HepG2 (cell line): ENCODE data around the gene KIF22. TPM values are rescaled to one million over a fixed set of nuclear protein-coding genes. Genes with fewer than 3 reads are reported as not detected.
"Not testable (repeated sequence)": the region's sequence is repeated elsewhere in the genome, so short reads cannot be mapped to it uniquely, and the experiment has no call there.

Experiments used
- ATAC-seq: fragments of 200-7000 bp; cut with Tn5 transposase; 3 replicates; pipeline ENCODE4 v1.9.1; 2020; ENCODE audit warnings: mild to moderate bottlenecking, moderate library complexity
- BruUV-seq: library from RNA; stranded (reverse); fragments of 400-500 nt; replicated peaks from 2 replicates; lab custom pipeline; 2021; lab: Mats Ljungman, UMichigan
- CTCF ChIA-PET: fragments of 300-600 bp; formaldehyde crosslinking; extraction: SDS; loops from one replicate; lab custom pipeline; 2021; ENCODE audit warnings: low total read pairs, inconsistent platforms, low intra/inter-chr PET ratio; lab: Yijun Ruan, JAX
- POLR2A ChIA-PET: fragments of 350-600 bp; sonication (Branson Sonifier 250); formaldehyde crosslinking; loops from one replicate; lab custom pipeline; 2020; ENCODE audit warnings: antibody characterized with exemption, inconsistent platforms; lab: Yijun Ruan, JAX
- DNase-seq: peaks from one replicate; pipeline ENCODE4 v3.0.0-alpha.2; 2015; ENCODE audit warnings: low spot score
- FAIRE-seq: peaks from 3 replicates; lab custom pipeline; 2011; peaks lifted over from hg19 to GRCh38; lab: Jason Lieb, UNC
- H2AFZ ChIP-seq: one replicate; pipeline ENCODE4 v1.6.1; 2011; ENCODE audit warnings: low read length, inconsistent platforms
- H3K27ac ChIP-seq: fragments of 300-600 bp; 3 replicates; pipeline ENCODE4 v1.8.0; 2011; ENCODE audit warnings: mixed run types, mild to moderate bottlenecking, mixed read lengths, low read length, inconsistent platforms; ENCODE audit not compliant: insufficient read depth; ENCODE audit errors: extremely low read length
- H3K27me3 ChIP-seq, 2 experiments: fragments of 200-600 bp in 1 of 2; 2 replicates in 1 of 2; 3 replicates in 1 of 2; pipeline versions ENCODE4 v1.6.0 to v1.8.0; 2011; ENCODE audit warnings: low read length in 2 of 2, mild to moderate bottlenecking in 2 of 2, moderate library complexity in 2 of 2, inconsistent platforms in 1 of 2; ENCODE audit not compliant: insufficient read depth in 2 of 2, control insufficient read depth in 1 of 2
- H3K36me3 ChIP-seq, 2 experiments: fragments of 200-600 bp in 1 of 2; replicated peaks in 1 of 2; 2 replicates in 1 of 2; 3 replicates in 1 of 2; pipeline versions ENCODE4 v1.5.1 to v1.8.0; 2011; ENCODE audit warnings: low read length in 2 of 2, inconsistent platforms in 1 of 2; ENCODE audit not compliant: insufficient read depth in 2 of 2, control insufficient read depth in 1 of 2
- H3K4me1 ChIP-seq: 2 replicates; pipeline ENCODE4 v1.5.1; 2012; ENCODE audit warnings: low read length, inconsistent platforms; ENCODE audit not compliant: insufficient read depth
- H3K4me2 ChIP-seq: 2 replicates; pipeline ENCODE4 v1.6.0; 2011; ENCODE audit warnings: low read depth, low read length, inconsistent platforms
- H3K4me3 ChIP-seq, 3 experiments: fragments of 200-600 bp in 1 of 3; sonication (generic), shearing (Covaris generic) in 1 of 3; replicated peaks in 1 of 3; 2 replicates each; pipeline ENCODE4 v1.5.1; 2011 to 2016; ENCODE audit warnings: low read length in 3 of 3, inconsistent platforms in 2 of 3, low read depth in 2 of 3, mild to moderate bottlenecking in 2 of 3, control low read depth in 1 of 3, mixed read lengths in 1 of 3; ENCODE audit not compliant: insufficient read depth in 1 of 3
- H3K79me2 ChIP-seq: one replicate; pipeline ENCODE4 v1.6.1; 2011; ENCODE audit warnings: low read length, inconsistent platforms; ENCODE audit not compliant: insufficient read depth
- H3K9ac ChIP-seq: 2 replicates; pipeline ENCODE4 v1.6.0; 2011; ENCODE audit warnings: mild to moderate bottlenecking, low read depth, low read length, inconsistent platforms; ENCODE audit not compliant: insufficient read depth
- H3K9me3 ChIP-seq: 2 replicates; pipeline ENCODE4 v1.5.1; 2012; ENCODE audit warnings: mild to moderate bottlenecking, low read length
- H4K20me1 ChIP-seq: 2 replicates; pipeline ENCODE4 v1.6.0; 2011; ENCODE audit warnings: inconsistent platforms, mild to moderate bottlenecking, low read length, moderate library complexity; ENCODE audit not compliant: insufficient read depth
- ATF3 ChIP-seq: sonication (generic); formaldehyde crosslinking; IDR thresholded peaks from 2 replicates; pipeline ENCODE4 v1.4.0; 2020; ENCODE audit warnings: missing genetic modification reagents
- ATF4 ChIP-seq, 2 experiments: fragments of 450-650 bp in 1 of 2; sonication (generic) in 1 of 2; formaldehyde crosslinking; IDR thresholded peaks; 2 replicates each; pipeline versions ENCODE4 v1.5.0 to v1.8.0; 2020 to 2022; ENCODE audit warnings: mild to moderate bottlenecking in 1 of 2, missing genetic modification reagents in 1 of 2
- CEBPB ChIP-seq: IDR thresholded peaks from 2 replicates; pipeline ENCODE4 v1.6.1; 2011; ENCODE audit warnings: low read depth, low read length, improper control_type of control experiment, borderline replicate concordance
- CEBPG ChIP-seq: IDR thresholded peaks from 2 replicates; pipeline ENCODE4 v1.6.1; 2016
- HNF4A ChIP-seq: sonication (generic); formaldehyde crosslinking; IDR thresholded peaks from 2 replicates; pipeline ENCODE4 v1.4.0; 2020; ENCODE audit warnings: missing genetic modification reagents
- SALL1 ChIP-seq: sonication (generic); formaldehyde crosslinking; IDR thresholded peaks from 2 replicates; pipeline ENCODE4 v1.8.0; 2022; ENCODE audit warnings: mild to moderate bottlenecking, missing genetic modification reagents
- ZFP91 ChIP-seq: sonication (generic); formaldehyde crosslinking; IDR thresholded peaks from 2 replicates; pipeline ENCODE4 v1.9.0; 2022; ENCODE audit warnings: missing genetic modification reagents, mild to moderate bottlenecking, borderline replicate concordance
- ZHX1 ChIP-seq: sonication (generic); formaldehyde crosslinking; IDR thresholded peaks from 2 replicates; pipeline ENCODE4 v1.8.1; 2022; ENCODE audit warnings: low read depth, mild to moderate bottlenecking, missing genetic modification reagents
- ZMYM3 ChIP-seq: sonication (generic); formaldehyde crosslinking; IDR thresholded peaks from 2 replicates; pipeline ENCODE4 v1.5.1; 2020; ENCODE audit warnings: mild to moderate bottlenecking, missing genetic modification reagents
- ZNF362 ChIP-seq: sonication (generic); formaldehyde crosslinking; IDR thresholded peaks from 2 replicates; pipeline ENCODE4 v1.4.0; 2020; ENCODE audit warnings: missing genetic modification reagents, mild to moderate bottlenecking, borderline replicate concordance
- ZNF460 ChIP-seq: sonication (generic); formaldehyde crosslinking; IDR thresholded peaks from 2 replicates; pipeline ENCODE4 v1.5.1; 2020; ENCODE audit warnings: missing genetic modification reagents, mild to moderate bottlenecking, borderline replicate concordance
- ZNF572 ChIP-seq: sonication (generic); formaldehyde crosslinking; IDR thresholded peaks from 2 replicates; pipeline ENCODE4 v1.5.1; 2020; ENCODE audit warnings: mild to moderate bottlenecking, missing genetic modification reagents
- ZNF770 ChIP-seq: sonication (generic); formaldehyde crosslinking; IDR thresholded peaks from 2 replicates; pipeline ENCODE4 v1.5.0; 2020; ENCODE audit warnings: mild to moderate bottlenecking, missing genetic modification reagents
- WGBS: methylation state at CpG from one replicate; pipeline ENCODE4 v1.1.6; 2017; ENCODE audit warnings: low lambda C conversion rate; 5-methylcytosine and 5-hydroxymethylcytosine counted together
- in situ Hi-C: cut with HindIII; loops from 2 replicates; pipeline ENCODE4 v1.10.0; 2017; ENCODE audit warnings: low pct_unique_long_range_greater_than_20kb; ENCODE audit not compliant: extremely low pct_ligation_motif_present
- intact Hi-C: fragments of 100-400 bp; cut with micrococcal nuclease; formaldehyde crosslinking; loops from one replicate; pipeline ENCODE4 v1.10.0; 2022; ENCODE audit not compliant: unreplicated experiment
- polyA plus RNA-seq, 8 experiments: library from polyadenylated mRNA; depleted of rRNA in 3 of 8; stranded (reverse) in 7 of 8; unstranded in 1 of 8; fragments of >200 nt; fragmentation: Illumina TruSeq in 4 of 8; extraction: Trizol in 4 of 8; gene quantifications; 2 replicates each; pipeline versions ENCODE4 v1.2.1 to v1.2.3, GENCODE V29; 2011 to 2016; ENCODE audit warnings: low read depth in 4 of 8, missing spikeins in 1 of 8, mixed read lengths in 1 of 8; ENCODE audit not compliant: insufficient read depth in 1 of 8
- total RNA-seq, 5 experiments: library from RNA; depleted of rRNA; stranded (reverse); fragments of >200 nt; fragmentation: Illumina TruSeq; extraction: Trizol; gene quantifications; 2 replicates each; pipeline ENCODE4 v1.2.3, GENCODE V29; 2016; ENCODE audit warnings: low read depth in 1 of 5

Gene KIF22
- total and polyA plus RNA-seq, 2 of the 13 experiments (the other 11 are each of a cell fraction or from before 2014, with no cell fraction given): 95.8 to 118 TPM

GRCh38 chr16:29772330-29772729 lies 18.2 kb upstream of the KIF22 start:
- Histone ChIP-seq H3K4me2 (peak overlapping the region; percentile 41; the same call in 1 of the 2 replicates), H3K4me1 (peaks cover 58% of the 10 kb centered on the region), H3K27ac (peak overlapping the region; percentile 20)
- H3K9ac ChIP-seq, BruUV-seq, intact Hi-C loops, H2AFZ ChIP-seq, H3K27me3 ChIP-seq, H3K36me3 ChIP-seq, H3K9me3 ChIP-seq, in situ Hi-C loops, H4K20me1 ChIP-seq, FAIRE-seq, DNase-seq, H3K79me2 ChIP-seq, H3K4me3 ChIP-seq, CTCF ChIA-PET: not testable (repeated sequence)
- POLR2A ChIA-PET: interaction anchor here (0.7 to 2.3 kb wide), 5 partner anchors 9 to 58 kb away, joined by 3 to 9 read pairs (median 4); partner anchors contain the start of genes KIF22 and PAGR1
- peak; percentile 42; the same call in 2 of the 3 replicates for ATAC-seq
- 52% methylated on average over 7 of the region's 7 CpGs for WGBS
- TF ChIP-seq ZMYM3 (CRISPR knock-in tag): peak; percentile 87
- 0 out of 2 replicates have a peak, but pooled peaks have one; percentile 5 for TF ChIP-seq ZFP91 (CRISPR knock-in tag)
- peak; percentile 79 for TF ChIP-seq CEBPG (CRISPR knock-in tag)
- peak; percentile 24; the same call in 1 of the 2 replicates for TF ChIP-seq ZNF770 (CRISPR knock-in tag)
- peak in 1 of 2 experiments; percentile 51; a peak in 1 of 4 replicates for TF ChIP-seq ATF4 (CRISPR knock-in tag; IDR thresholded peaks at IDR 0.05)
- peak; percentile 95 for TF ChIP-seq ZNF460
- TF ChIP-seq ZHX1: peak; percentile 34; the same call in 1 of the 2 replicates
- peak; percentile 78 for TF ChIP-seq ATF3 (CRISPR knock-in tag)
- peak; percentile 62; the same call in 1 of the 2 replicates for TF ChIP-seq ZNF362 (CRISPR knock-in tag)
- TF ChIP-seq HNF4A (CRISPR knock-in tag): 0 out of 2 replicates have a peak, but pooled peaks have one; percentile 8
- TF ChIP-seq ZNF572 (CRISPR knock-in tag): 0 out of 2 replicates have a peak, but pooled peaks have one; percentile 23
- TF ChIP-seq CEBPB: peak; percentile 47; the same call in 1 of the 2 replicates
- 0 out of 2 replicates have a peak, but pooled peaks have one; percentile 19 for TF ChIP-seq SALL1 (CRISPR knock-in tag)
